EH (cell line): Measurements from ENCODE around the gene TRIM71.
A peak's percentile ranks its signal among the peaks of the same experiment; 100 is the strongest.

Experiments used
- DNase-seq: peaks from one replicate; pipeline ENCODE4 v3.0.0-alpha.2; 2015; ENCODE audit warnings: low read depth

TRIM71 gene

DNA sequence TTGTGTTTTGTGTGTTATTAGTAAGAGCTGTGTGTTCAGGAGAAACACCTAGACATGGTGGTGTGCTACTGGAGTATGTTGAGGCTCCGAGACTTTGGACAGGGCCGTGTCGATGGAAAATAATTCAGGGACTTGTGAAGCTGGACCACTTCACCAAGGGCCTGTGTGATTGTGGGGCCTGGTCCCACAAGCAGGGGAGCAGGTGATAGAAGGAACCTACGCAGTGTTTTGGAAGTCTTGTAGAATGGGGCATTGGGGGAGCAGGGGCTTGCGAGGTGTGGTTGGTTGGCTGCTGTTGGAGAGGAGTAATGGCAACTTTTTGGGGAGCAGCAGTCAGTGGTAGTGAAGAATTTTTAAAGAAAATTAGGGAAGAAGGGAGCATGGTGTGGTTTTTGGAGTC, 48.7 kb downstream of the TRIM71 start:
- no peak for DNase-seq

DNA sequence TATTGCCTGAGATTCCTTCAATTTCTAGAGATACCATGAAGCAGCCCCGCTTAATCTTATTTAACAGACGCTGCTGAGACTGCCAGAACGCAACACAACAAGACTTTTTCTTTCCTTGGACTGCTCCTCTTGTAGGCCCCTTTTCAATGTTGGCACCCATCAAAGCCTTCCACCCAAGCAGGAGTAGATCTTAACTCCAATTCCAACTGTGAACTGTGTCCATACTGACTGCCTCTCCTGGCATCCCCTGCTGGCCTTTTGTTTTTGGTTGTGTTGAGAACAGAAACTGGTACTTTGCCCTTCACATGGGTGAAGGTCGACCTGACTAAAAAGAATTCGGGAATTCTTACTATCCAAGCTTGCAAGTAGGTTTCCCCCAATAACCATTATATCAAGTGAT, 50.2 kb downstream of the TRIM71 start:
- DNase-seq: no peak

GRCh38 chr3:32868719-32869512, 51.1 kb downstream of the TRIM71 start:
- DNase-seq: no peak

GRCh38 chr3:32869513-32870047, 51.8 kb downstream of the TRIM71 start:
- no peak for DNase-seq

GRCh38 chr3:32870373-32871095, 52.7 kb downstream of the TRIM71 start:
- no peak for DNase-seq

GRCh38 chr3:32871273-32871672, 53.5 kb downstream of the TRIM71 start:
- DNase-seq: no peak

GRCh38 chr3:32872487-32873382, 54.9 kb downstream of the TRIM71 start:
- DNase-seq: peak; percentile 62

- DNase-seq: no peak
These were observed 55.8 kb downstream of the TRIM71 start for GRCh38 chr3:32873531-32874130.

DNA sequence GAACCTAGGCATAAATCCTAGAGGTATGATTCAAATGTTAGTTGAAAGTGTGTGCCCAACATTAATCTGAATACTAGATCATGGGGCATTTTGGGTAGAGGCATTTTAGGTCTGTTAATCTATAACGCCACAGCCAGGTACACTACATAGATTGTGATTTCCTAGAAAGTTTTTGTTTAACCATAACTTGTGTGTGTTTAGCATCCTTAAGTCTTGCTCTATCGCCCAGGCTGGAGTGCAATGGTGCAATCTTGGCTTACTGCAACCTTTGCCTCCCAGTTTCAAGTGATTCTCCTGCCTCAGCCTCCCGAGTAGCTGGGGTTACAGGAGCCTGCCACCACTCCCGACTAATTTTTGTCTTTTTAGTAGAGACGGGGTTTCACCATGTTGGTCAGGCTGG, 59.1 kb downstream of the TRIM71 start:
- no peak for DNase-seq

- no peak for DNase-seq
These were observed 59.8 kb downstream of the TRIM71 start for GRCh38 chr3:32877598-32877997.

DNA sequence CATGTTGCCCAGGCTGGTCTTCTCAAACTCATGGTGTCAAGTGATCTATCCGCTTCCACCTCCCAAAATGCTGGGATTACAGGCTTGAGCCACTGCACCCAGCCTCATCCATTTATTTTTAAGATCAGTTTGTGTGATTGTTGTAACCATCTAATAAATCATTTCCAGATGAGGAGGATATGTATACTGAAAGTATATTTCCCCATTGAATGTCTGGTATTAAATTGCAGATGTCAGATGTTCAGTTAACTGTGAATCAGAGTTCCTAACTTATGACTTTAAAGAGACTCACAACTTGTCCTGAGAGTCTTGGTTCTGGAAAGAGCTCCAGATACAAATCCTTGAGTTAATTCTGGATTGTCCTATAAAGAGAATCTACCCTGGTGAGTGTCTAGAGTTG, 62.4 kb downstream of the TRIM71 start:
- peak; percentile 49 for DNase-seq

DNA sequence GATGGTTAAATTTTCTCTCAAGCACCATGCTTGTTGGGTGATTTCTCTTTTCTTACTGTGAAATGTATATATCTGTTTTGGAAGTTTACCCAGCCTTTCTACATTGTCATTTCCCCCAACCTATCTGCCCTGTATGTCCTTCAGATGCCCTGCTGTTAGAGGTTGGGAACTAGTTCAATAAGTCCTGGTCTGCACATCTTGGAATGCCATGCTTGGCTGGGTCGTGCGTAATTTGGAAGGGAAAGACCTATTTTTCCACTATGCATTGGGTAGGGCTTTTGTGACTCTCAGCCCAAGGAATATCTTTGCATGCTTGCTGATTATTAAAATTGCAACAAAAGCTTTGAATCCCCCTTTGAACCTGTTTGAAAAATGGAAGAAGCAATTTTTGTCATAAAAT, 63.8 kb downstream of the TRIM71 start:
- no peak for DNase-seq

- no peak for DNase-seq
These were observed 64.4 kb downstream of the TRIM71 start for GRCh38 chr3:32882189-32882588.

DNA sequence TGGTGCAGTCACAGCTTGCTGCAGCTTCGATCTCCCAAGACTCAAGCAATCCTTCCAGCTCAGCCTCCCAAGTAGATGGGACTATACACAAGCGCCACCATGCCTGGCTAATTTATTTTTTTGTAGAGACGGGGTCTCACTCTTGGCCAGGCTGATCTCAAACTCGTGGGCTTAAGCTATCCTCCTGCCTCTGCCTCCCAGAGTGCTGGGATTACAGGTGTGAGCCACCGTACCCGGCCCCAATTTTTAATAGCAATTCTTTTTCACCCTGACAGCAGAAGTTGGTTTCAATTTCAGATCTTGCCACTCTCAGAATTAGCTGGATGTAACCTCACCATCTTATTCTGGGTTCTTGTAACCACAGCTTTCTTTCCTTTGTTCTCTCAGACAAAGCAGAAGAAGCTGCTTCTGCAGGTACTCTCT, 64.8 kb downstream of the TRIM71 start:
- DNase-seq: no peak

DNA sequence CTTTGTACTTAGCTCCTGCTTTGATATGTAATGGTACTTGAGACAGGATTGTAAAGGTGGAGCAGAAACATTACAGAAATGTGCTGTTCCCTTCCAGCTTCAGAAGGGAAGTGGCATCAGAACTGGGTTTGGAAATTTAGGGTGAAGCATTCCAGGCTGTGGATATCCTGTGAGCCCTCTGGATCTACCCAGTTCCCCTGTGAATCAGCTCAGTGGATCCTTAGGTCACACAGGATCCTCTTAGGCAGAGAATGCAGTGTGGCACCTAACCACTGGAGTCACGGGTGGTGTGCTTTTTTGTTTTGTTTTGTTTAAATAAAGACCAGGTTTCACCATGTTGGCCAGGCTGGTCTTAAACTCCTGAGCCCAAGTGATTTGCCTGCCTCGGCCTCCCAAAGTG, 66.0 kb downstream of the TRIM71 start:
- no peak for DNase-seq

DNA sequence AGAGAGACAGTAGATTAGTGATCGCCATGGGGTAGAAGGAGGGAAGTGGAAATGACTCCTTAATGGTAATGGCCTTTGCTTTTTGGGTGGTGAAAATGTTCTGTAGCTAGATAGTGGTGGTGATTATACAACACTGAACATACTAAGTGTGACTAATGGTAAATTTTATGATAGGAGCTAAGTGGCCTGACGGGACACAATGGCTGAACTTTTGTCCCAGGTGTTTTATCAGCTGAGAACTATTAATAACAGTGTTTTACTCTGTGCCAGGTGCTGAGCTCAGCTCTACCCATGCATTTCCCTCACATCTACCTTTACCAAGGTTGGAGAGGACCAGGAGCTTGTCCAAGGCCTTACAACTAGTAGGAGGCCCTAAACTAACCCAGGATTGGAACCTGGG, 66.8 kb downstream of the TRIM71 start:
- no peak for DNase-seq

GRCh38 chr3:32885283-32885901, 67.6 kb downstream of the TRIM71 start:
- DNase-seq: no peak

GRCh38 chr3:32886296-32886695, 68.5 kb downstream of the TRIM71 start:
- no peak for DNase-seq

GRCh38 chr3:32886911-32887310, 69.1 kb downstream of the TRIM71 start:
- DNase-seq: no peak

DNA sequence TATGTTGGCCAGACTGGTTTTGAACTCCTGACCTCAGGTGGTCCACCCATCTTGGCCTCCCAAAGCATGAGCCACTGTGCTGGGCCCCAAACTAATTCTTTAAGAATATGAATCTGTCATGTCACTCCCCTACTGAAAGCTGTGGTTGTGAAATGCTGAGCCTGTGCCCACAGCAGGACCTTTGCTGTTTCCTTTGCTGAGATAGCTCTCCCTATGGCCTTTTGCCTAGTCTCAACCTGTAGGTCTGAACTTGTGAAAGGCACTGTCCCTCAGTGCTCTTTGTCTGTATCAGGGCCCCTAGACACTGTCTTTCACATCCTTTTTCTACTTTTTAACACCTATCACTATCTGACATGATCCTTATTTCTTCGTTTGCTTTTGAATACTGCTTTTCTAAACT, 70.9 kb downstream of the TRIM71 start:
- no peak for DNase-seq
